GM18868 (cell line): ENCODE measurements around the gene RBM15B.
"Not testable (repeated sequence)": the region's sequence is repeated elsewhere in the genome, so short reads cannot be mapped to it uniquely, and the experiment has no call there.

Source experiments
- ATAC-seq: cut with Tn5 transposase; IDR thresholded peaks from one replicate; pipeline ENCODE4 v1.9.1; 2021; ENCODE audit warnings: mild to moderate bottlenecking, moderate library complexity; ENCODE audit not compliant: unreplicated experiment

Gene RBM15B, protein sequence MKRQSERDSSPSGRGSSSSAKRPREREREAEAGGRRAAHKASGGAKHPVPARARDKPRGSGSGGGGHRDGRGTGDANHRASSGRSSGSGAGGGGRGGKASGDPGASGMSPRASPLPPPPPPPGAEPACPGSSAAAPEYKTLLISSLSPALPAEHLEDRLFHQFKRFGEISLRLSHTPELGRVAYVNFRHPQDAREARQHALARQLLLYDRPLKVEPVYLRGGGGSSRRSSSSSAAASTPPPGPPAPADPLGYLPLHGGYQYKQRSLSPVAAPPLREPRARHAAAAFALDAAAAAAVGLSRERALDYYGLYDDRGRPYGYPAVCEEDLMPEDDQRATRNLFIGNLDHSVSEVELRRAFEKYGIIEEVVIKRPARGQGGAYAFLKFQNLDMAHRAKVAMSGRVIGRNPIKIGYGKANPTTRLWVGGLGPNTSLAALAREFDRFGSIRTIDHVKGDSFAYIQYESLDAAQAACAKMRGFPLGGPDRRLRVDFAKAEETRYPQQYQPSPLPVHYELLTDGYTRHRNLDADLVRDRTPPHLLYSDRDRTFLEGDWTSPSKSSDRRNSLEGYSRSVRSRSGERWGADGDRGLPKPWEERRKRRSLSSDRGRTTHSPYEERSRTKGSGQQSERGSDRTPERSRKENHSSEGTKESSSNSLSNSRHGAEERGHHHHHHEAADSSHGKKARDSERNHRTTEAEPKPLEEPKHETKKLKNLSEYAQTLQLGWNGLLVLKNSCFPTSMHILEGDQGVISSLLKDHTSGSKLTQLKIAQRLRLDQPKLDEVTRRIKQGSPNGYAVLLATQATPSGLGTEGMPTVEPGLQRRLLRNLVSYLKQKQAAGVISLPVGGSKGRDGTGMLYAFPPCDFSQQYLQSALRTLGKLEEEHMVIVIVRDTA

DNA sequence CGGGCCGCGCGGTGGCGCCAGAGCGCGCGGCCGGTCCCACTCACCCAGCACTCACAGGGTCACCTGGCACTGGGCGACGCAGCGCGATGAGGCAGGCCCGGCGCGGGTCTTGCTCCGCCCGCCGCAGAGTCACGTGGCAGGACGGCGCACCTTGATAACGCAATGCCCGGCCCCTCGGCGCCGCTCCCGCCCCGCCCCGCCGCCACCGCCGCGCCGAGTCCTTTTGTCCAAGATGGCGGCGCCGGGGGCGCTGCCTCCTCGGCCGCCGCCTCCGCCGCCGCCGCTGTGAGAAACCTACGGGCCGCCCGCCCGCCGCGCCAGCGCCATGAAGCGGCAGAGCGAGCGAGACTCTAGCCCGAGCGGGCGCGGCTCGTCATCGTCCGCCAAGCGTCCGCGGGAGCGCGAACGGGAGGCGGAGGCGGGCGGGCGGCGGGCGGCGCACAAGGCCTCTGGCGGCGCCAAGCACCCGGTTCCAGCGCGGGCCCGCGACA, at the start of gene RBM15B:
TSS of gene RBM15B (plus strand) at position 211 of the 491 bp plus-strand sequence. CDS start at position 326, 115 bp downstream.
- peak; percentile 90 for ATAC-seq

DNA sequence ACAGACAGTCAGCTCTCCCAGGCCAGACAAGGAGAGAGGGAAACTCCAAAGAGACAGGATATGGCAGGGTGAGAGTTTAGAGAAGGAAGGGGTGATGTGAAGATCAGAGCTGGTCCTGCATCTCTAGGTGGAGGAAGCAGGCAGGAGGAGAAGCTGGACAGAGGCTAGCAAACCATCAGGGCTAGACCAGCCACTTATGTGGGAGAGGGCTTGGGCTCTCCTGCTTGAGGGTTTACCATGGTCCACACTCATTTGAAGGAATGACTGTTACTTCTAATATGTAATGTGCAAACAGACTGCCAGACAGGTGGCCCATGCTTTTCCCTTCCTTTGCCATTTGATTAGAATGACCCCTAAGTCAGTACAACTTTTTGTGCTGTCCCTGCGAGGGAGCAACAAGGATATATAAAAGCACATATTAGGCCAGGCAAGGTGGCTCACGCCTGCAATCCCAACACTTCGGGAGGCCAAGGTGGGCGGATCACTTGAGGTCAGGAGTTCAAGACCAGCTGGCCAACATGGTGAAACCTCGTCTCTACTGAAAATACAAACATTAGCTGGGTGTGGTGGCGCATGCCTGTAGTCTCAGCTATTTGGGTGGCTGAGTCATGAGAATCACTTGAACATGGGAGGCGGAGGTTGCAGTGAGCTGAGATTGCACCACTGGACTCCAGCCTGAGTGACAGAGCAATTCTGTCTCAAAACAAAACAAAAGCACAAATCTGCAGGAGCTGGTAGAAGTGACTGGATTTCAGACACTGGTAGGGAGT, 47.0 kb upstream of the RBM15B start:
- no peak for ATAC-seq

DNA sequence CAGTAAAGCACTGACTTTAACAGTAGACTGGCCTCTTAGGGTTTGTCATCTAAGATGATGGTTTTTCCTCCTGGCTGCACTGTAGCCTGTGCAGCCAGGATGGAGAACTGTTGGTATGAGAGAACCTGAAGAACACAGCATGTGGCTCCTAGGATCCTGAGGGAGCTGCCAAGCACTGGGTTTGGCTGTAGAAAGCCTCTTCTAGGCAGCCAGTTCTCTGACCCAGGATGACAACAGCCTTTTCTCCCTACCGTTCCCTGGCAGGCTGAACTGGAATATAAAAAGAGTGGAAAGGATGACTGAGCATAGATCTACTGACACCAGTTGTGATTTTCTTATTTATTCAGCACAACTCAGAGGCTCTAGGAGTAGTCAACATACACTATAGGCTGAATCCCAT, 40.3 kb upstream of the RBM15B start:
- ATAC-seq, result no peak

DNA sequence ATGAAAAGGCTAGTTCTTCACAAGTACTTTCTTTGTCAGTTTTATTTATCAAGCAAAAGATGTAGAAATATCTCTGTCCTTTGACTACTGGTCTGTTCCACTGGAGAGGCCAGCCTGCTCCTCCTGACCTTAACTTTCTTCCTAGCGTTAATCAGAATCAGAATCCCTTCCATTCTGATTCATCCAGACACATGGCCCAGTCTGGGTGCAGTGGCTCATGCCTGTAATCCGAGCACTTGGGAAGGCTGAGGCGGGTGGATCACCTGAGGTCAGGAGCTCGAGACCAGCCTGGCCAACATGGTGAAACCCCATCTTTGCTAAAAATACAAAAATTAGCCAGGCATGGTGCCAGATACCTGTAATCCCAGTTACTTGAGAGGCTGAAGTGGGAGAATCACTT, 38.0 kb upstream of the RBM15B start:
- no peak for ATAC-seq

DNA sequence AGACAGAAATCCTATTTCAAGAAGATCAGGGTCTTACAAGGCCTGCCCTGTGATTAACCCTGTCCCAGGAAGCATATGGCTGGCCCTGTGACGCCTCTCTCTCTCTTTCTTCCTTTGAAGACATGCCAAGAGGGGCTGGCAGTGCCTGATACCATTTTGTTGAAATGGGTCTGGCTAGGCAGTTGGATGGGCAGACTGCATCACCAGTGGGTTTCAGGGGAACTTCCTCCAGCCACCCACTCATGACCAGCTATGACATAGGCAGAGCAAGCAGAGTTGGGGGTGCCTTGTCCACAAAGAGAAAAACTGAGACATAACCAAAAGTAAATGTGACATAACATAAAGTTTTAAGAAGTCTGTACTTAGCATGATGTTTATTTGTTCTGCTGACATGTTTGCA, 37.4 kb upstream of the RBM15B start:
- no peak for ATAC-seq

DNA sequence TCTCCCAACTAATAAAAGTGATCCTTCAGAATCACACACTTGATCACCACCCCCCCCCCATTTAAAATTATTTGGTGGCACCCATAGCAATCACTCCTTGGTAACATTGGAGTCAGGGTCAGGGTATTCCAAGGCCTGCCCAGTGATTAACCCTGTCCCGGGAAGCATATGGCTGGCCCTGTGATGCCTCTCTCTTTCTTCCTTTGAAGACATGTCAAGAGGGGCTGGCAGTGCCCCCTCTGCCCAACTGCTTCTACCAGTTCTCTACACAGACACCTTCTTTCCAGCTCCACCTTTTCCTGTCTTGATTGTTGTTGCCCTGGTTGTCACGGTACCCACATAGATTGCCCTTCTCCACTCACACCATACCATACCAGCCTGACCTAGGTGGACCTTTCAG, 36.9 kb upstream of the RBM15B start:
- no peak for ATAC-seq

DNA sequence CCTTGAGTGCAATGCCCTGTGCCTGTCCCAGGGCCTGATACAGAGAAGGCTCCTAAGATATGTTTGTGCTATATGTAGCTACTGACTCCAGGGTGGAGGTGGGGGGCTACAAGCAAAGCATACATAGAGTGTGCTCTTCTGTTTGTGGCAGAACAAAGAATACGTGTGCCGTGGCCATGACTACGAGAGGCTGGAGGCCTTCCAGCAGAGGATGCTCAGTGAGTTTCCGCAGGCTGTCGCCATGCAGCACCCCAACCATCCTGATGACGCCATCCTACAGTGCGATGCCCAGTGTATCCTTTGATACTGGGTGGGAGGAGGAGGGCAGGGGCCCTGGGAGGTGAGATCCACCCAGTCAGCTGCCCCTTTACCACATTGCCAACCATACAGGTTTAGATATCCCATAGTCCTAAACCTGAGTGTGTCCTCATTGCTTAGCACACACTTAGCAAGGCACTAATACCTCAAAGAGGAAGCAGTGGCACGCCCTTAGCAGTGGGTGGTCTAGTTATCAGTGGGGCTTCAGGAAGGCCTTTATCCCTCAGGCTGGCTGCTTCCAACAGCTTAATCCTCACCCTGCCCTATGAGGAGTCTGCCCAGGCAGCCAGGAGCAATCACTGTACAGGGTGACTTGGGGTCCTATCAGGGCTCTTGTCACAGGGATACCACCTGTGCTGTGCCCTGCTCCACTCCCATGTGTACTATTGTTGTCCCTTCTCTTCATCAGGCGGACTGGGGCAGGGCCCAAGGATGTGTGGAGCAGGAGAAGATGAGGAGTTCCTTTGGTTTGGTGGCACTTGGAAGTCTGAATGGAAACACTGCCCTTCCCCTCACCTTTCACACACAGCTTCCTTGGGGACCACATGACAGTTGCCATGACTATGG, 36.1 kb upstream of the RBM15B start:
- ATAC-seq, result no peak

DNA sequence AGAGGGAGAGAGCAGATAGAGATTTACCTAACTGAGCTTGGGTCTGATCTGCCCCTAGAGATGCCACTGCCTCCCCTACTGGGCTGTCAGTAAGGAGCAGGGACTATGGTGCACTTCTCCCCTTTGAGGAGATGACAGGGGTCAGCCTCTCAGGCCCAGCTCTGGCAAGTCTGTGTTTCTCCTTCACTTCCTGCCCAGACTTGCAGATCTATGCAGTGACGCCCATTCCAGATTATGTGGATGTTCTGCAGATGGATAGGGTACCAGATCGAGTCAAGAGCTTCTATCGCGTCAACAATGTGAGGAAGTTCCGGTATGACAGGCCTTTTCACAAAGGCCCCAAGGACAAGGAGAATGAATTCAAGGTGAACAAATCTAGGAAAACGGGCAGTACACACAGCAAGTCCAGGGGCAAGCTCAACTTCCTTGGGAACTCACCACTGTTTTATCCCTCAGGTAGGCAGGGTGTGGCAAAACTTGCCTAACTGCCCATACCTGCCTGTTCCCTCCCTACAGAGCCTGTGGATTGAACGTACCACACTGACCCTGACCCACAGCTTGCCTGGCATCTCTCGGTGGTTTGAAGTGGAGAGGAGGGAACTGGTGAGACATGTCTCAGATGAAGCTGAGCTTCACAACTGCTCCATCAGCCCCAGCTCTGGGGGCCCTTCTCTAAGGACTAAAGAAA, 35.0 kb upstream of the RBM15B start:
- no peak for ATAC-seq

DNA sequence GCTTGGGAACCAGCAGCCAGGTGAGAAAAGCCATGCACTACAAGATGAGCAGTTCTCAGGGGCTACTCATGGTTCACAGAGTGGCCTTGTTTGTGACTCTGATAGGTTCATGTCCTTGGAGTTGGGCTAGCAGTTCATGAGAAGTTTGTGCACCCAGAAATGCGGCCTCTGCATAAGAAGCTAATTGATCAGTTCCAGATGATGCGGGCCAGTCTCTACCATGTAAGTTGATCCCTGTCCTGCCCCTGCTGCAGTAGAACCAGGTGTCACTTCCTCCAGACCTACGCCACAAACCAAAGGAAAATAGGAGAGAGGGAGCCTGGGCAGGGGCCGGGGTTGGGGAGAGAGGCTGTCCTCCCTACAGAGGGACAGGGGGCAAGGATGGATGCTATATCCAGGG, 33.2 kb upstream of the RBM15B start:
- no peak for ATAC-seq

DNA sequence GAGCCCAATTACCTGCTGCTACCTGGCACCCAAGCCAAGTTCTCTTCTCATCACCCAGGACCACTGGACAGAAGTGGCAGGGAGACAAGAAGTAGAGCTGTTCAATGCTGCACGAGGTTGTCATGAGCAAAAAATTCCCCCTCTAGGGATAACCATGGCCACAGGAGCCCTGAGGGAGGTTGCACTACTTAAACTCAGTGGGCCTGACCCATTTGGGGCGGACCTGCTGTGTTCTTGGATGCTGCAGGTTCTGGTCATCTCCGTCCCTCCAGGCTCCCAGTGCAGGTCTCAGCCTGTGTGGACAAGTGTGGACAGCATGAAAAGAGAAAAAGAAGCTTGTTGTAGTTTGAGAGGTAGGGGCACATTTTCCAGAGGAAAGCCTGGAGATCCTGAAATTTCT, 32.1 kb upstream of the RBM15B start:
- ATAC-seq, result no peak

DNA sequence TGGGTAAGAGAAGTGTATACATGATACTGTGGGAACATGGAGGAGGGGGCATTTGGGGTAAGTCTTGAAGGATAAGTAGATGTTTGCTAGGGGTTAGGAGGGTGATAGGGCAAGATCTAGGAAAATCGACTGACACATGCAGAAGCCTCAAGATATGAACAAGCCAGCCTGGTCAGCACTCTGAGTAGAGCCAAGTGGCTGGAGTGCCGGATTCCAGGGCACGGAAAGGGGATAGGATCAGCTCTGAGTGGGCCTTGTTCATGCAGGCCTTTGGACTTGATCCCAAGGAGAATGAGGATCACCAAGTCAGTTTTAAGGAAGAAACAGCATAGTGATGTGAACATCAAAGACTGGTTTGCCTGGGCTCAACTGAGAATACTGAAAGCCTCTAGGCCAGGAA, 30.3 kb upstream of the RBM15B start:
- ATAC-seq, result no peak

DNA sequence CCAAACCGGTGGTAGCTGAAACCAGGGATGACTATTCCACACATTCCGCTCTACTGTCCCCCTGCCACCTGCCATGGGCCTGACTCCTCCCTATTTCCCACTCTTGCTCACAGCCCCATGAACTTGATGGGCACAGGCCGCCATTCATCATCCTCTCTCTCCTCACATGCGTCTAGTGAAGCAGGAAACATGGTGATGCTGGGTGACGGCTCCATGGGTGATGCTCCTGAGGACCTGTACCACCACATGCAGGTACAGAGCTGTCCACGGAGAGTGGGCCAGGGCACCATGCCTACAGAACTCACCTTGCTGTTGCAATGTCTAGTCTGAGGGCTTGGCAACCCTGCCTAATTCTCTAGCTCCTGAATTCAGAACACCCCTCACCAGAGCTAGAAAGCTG, 29.3 kb upstream of the RBM15B start:
- ATAC-seq, result no peak

DNA sequence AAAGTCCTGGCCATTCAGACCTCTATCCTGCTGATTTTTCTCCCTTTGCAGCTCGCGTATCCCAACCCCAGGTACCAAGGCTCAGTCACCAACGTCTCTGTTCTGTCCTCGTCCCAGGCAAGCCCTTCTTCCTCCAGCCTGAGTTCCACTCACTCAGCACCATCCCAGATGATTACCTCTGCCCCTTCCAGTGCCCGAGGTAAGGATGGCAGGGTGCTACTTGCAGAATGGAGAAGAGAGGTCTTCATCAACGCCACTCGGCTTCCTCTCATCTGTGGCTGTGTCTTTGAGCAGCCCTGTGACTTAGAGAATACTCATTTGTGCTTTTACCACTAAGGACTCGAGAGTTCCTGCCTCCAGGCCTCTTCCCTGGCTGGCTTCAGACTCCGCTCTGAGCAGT, 28.6 kb upstream of the RBM15B start:
- ATAC-seq, result no peak

DNA sequence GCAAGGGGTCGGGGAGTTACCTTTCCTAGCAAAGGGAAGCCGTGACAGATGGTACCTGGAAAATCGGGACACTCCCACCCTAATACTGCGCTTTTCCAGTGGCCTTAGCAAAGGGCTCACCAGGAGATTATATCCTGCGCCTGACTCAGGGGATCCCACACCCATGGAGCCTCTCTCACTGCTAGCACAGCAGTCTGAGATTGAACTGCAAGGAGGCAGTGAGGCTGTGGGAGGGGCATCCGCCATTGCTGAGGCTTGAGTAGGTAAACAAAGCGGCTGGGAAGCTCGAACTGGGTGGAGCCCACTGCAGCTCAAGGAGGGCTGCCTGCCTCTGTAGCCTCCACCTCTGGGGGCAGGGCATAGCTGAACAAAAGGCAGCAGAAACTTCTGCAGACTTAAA, 22.8 kb upstream of the RBM15B start:
- ATAC-seq, result not testable (repeated sequence)

DNA sequence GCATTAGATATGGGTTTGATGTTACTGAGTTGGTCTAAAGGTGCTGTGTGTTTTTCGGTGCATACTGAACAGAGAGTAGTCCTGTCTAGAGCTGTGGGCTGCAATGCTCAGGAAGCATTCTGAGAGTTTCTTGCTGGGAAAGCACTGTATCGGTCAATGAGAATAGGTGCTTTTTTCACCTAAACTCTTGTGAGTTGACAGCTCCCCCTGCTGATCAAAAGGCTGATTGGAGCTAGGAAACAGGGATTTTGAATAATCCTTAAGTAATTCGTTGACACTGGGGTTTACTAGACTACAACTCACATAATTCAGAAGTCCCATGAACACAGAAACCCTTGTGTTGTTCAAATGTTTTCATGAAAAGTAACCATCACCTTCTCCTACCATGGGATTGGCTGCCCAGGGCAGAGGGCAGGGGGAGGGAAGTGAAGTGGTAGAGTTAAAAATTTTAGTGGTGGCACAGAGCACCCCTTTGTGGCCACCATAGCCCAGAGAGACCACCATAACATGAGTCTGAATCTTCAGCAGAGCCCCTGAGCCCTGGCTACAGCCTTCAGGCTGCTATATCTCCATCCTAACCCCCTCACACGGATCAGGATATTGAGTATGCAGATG, 19.0 kb upstream of the RBM15B start:
- ATAC-seq, result no peak

DNA sequence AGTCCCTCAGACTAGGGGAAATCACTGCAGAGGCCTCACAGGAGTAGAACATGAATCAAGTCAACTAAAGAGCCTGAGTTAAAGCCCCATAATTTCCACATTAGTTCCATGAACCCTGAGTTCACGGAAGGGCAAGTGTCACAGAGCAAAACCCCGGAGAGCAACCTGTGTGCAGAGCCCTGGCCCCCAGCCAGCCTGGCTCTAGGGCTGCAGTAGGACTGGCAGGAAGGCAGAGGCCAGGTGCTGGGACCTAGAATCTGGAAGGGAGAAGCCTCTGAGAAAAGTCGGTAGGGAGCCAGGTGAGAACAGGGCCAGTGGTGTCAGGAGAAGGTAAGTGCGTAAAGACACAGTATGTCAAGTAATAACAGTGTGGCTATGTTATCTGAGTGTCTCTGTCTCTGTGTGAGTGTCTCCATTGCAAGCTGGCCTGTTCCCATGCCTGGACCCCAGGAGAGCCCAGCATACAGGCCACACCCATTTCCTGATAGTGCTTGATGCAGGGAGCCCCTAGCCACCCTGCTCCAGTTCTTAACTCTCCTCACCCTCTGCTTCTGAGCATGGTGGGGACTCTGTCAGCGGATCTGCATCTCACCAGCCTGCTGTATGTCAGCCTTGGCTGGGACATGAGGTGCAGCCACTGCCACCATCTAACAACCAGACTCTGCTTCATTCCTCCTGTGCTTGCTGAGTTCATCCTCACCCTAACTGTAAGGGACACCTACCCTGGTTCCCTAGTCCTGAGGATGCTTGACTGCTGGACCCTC, 17.2 kb upstream of the RBM15B start:
- ATAC-seq, result no peak

DNA sequence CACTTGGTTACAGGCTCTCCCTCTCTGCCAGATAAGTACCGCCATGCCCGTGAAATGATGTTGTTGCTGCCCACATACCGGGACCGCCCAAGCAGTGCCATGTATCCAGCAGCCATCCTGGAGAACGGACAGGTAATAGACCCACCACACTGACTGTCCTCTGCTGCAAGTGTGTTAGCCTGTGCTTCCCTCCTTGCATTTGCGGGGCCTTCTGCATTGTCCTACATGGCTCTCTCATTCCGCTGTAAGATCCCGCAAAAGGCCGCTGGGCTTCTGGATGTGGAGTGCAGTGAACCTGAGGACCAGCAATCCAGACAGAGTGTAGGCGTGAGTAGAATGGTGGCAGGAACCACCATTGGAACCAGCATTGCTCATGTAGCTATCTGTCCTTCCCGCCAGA, 16.6 kb upstream of the RBM15B start:
- ATAC-seq, result no peak

DNA sequence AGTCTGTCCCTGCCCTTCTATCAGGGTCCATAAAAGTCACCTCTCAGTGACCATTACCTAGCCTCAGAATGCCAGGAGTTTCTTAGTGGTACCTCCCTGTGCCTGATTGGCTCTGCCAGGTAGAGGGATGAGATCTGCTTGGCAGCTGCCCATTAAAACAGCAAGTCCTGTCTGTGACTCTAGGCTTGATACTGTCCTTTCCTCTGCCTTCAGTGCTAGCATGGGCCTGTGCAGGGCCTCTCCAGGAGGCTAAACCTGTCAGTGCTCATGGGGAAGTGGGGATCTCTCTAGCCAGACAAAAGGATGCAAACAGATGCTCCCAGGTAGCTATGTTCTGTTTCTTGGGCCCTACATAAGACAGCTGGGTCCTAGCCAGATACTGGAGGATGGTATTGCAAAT, 15.9 kb upstream of the RBM15B start:
- no peak for ATAC-seq
